Keratinocyte (primary cell): ENCODE results near the gene SLCO3A1.

Experiments used
- EZH2 ChIP-seq: IDR thresholded peaks from one replicate; pipeline ENCODE4 v1.6.1; 2012; ENCODE audit warnings: inconsistent platforms, mild to moderate bottlenecking, low read length, moderate library complexity
- TF ChIP-seq, protein P1 (sequence below), 3 experiments: IDR thresholded peaks in 1 of 3; conservative IDR thresholded peaks in 1 of 3; optimal IDR thresholded peaks in 1 of 3; 2 replicates in 2 of 3; 3 replicates in 1 of 3; pipeline versions ENCODE3 to v1.5.1; 2011; ENCODE audit warnings: low read length in 3 of 3, mild to moderate bottlenecking in 3 of 3, moderate library complexity in 2 of 3, control low read depth in 1 of 3, inconsistent platforms in 1 of 3; ENCODE audit not compliant: insufficient read depth in 2 of 3; ENCODE audit errors: extremely low read depth in 1 of 3

GRCh38 chr15:91926908-91927270 lies 73.4 kb downstream of the SLCO3A1 start:
- TF ChIP-seq, protein P1, sequence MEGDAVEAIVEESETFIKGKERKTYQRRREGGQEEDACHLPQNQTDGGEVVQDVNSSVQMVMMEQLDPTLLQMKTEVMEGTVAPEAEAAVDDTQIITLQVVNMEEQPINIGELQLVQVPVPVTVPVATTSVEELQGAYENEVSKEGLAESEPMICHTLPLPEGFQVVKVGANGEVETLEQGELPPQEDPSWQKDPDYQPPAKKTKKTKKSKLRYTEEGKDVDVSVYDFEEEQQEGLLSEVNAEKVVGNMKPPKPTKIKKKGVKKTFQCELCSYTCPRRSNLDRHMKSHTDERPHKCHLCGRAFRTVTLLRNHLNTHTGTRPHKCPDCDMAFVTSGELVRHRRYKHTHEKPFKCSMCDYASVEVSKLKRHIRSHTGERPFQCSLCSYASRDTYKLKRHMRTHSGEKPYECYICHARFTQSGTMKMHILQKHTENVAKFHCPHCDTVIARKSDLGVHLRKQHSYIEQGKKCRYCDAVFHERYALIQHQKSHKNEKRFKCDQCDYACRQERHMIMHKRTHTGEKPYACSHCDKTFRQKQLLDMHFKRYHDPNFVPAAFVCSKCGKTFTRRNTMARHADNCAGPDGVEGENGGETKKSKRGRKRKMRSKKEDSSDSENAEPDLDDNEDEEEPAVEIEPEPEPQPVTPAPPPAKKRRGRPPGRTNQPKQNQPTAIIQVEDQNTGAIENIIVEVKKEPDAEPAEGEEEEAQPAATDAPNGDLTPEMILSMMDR (optimal IDR thresholded peaks at IDR 0.05 in 1 of 3, IDR thresholded peaks at IDR 0.05 in 1 of 3, conservative IDR thresholded peaks at IDR 0.05 in 1 of 3; ENCODE audit: extremely low read depth in 1 of 3, insufficient read depth in 2 of 3, low read length in 3 of 3): no peak
- TF ChIP-seq EZH2: no peak
